Measurements from ENCODE around the gene ARPC2. TPM values are rescaled to one million over a fixed set of nuclear protein-coding genes. Genes with fewer than 3 reads are reported as not detected.
A peak's percentile ranks its signal among the peaks of the same experiment; 100 is the strongest.

ARPC2 gene
- total and polyA plus RNA-seq, 2 of the 13 experiments (the other 11 are each of a cell fraction or from before 2014, with no cell fraction given), result 168 to 303 TPM

DNA sequence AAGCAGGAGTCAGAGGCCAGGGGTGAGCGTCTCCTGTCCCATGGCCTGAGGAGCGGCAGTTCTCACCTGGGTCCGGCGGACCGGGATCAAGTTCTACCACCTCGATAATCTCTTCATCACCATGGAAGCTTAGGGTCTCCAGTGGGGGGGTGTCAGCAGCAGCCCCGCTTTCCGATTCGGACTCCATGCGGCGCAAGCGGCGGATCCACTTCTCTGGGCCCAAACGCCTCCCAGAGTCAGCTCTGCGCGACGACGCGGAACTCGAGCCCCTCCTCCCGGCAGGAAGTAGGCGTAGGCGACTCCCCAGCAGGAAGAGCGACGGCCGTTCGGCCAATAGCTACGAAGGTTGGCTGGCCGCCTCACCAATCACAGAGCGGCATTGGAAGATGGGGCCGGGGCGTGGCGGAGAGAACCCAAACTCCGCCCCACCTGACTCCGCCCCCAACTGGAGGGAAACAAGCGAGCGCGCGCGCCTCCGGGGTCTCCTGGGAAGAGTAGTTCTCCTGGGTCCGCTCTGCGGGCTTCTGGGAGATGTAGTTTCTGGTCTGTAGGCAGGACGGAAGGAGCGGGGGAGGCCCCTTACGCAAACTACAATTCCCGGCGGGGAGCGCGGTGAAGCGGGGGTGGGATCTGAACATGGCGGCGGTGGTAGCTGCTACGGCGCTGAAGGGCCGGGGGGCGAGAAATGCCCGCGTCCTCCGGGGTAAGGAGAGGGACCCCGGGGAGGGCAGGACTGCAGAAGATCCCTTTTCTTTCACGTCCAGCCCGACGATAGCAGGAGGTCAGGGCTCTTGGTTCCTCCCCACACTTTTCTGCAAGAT, 53.1 kb downstream of the ARPC2 start, which contains the start of the genes AAMP and PNKD (continued):
- TF ChIP-seq KDM2A (CRISPR knock-in tag; IDR thresholded peaks at IDR 0.05; ENCODE audit: borderline replicate concordance, low read depth) (peak; percentile 86), SP1 (IDR thresholded peaks at IDR 0.05) (peak; percentile 81; the same call in 1 of the 2 replicates), SP1 (CRISPR knock-in tag; IDR thresholded peaks at IDR 0.05) (peak; percentile 98), CBFB (CRISPR knock-in tag; IDR thresholded peaks at IDR 0.05) (peak; percentile 64), ZBTB38 (CRISPR knock-in tag; IDR thresholded peaks at IDR 0.05) (no peak), SRSF9 (IDR thresholded peaks at IDR 0.05; ENCODE audit: borderline replicate concordance, insufficient read depth, low read depth, low read length, poor library complexity, severe bottlenecking) (no peak), RFX5 (IDR thresholded peaks at IDR 0.05; ENCODE audit: low read depth, low read length) (no peak), FOSL2 (CRISPR knock-in tag; IDR thresholded peaks at IDR 0.05) (peak; percentile 18; the same call in 1 of the 2 replicates), THYN1 (CRISPR knock-in tag; IDR thresholded peaks at IDR 0.05; ENCODE audit: borderline replicate concordance, low read depth) (no peak), TCF7 (IDR thresholded peaks at IDR 0.05; ENCODE audit: low read depth) (no peak), ZBTB7A (CRISPR knock-in tag; IDR thresholded peaks at IDR 0.05) (no peak), PTBP1 (IDR thresholded peaks at IDR 0.05; ENCODE audit: low read depth, low read length, poor library complexity, severe bottlenecking) (peak; percentile 48), MIER3 (CRISPR knock-in tag; IDR thresholded peaks at IDR 0.05; ENCODE audit: borderline replicate concordance) (peak; percentile 68; the same call in 1 of the 2 replicates), NCOR1 (IDR thresholded peaks at IDR 0.05; ENCODE audit: borderline replicate concordance, low read length) (no peak), NCOA5 (CRISPR knock-in tag; IDR thresholded peaks at IDR 0.05) (no peak), GTF3A (CRISPR knock-in tag; conservative IDR thresholded peaks at IDR 0.05) (0 out of 2 replicates have a peak, but pooled peaks have one; percentile 49), ERF (CRISPR knock-in tag; IDR thresholded peaks at IDR 0.05) (peak; percentile 71), MAFG (CRISPR knock-in tag; IDR thresholded peaks at IDR 0.05) (no peak)
- TF ChIP-seq, protein P1, sequence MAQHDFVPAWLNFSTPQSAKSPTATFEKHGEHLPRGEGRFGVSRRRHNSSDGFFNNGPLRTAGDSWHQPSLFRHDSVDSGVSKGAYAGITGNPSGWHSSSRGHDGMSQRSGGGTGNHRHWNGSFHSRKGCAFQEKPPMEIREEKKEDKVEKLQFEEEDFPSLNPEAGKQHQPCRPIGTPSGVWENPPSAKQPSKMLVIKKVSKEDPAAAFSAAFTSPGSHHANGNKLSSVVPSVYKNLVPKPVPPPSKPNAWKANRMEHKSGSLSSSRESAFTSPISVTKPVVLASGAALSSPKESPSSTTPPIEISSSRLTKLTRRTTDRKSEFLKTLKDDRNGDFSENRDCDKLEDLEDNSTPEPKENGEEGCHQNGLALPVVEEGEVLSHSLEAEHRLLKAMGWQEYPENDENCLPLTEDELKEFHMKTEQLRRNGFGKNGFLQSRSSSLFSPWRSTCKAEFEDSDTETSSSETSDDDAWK (CRISPR knock-in tag; IDR thresholded peaks at IDR 0.05), result no peak
- TF ChIP-seq, protein P2, sequence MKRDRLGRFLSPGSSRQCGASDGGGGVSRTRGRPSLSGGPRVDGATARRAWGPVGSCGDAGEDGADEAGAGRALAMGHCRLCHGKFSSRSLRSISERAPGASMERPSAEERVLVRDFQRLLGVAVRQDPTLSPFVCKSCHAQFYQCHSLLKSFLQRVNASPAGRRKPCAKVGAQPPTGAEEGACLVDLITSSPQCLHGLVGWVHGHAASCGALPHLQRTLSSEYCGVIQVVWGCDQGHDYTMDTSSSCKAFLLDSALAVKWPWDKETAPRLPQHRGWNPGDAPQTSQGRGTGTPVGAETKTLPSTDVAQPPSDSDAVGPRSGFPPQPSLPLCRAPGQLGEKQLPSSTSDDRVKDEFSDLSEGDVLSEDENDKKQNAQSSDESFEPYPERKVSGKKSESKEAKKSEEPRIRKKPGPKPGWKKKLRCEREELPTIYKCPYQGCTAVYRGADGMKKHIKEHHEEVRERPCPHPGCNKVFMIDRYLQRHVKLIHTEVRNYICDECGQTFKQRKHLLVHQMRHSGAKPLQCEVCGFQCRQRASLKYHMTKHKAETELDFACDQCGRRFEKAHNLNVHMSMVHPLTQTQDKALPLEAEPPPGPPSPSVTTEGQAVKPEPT (CRISPR knock-in tag; IDR thresholded peaks at IDR 0.05; ENCODE audit: low read depth), result no peak
- TF ChIP-seq, protein P3, sequence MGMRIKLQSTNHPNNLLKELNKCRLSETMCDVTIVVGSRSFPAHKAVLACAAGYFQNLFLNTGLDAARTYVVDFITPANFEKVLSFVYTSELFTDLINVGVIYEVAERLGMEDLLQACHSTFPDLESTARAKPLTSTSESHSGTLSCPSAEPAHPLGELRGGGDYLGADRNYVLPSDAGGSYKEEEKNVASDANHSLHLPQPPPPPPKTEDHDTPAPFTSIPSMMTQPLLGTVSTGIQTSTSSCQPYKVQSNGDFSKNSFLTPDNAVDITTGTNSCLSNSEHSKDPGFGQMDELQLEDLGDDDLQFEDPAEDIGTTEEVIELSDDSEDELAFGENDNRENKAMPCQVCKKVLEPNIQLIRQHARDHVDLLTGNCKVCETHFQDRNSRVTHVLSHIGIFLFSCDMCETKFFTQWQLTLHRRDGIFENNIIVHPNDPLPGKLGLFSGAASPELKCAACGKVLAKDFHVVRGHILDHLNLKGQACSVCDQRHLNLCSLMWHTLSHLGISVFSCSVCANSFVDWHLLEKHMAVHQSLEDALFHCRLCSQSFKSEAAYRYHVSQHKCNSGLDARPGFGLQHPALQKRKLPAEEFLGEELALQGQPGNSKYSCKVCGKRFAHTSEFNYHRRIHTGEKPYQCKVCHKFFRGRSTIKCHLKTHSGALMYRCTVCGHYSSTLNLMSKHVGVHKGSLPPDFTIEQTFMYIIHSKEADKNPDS (CRISPR knock-in tag; IDR thresholded peaks at IDR 0.05), result no peak
- TF ChIP-seq, protein P4, sequence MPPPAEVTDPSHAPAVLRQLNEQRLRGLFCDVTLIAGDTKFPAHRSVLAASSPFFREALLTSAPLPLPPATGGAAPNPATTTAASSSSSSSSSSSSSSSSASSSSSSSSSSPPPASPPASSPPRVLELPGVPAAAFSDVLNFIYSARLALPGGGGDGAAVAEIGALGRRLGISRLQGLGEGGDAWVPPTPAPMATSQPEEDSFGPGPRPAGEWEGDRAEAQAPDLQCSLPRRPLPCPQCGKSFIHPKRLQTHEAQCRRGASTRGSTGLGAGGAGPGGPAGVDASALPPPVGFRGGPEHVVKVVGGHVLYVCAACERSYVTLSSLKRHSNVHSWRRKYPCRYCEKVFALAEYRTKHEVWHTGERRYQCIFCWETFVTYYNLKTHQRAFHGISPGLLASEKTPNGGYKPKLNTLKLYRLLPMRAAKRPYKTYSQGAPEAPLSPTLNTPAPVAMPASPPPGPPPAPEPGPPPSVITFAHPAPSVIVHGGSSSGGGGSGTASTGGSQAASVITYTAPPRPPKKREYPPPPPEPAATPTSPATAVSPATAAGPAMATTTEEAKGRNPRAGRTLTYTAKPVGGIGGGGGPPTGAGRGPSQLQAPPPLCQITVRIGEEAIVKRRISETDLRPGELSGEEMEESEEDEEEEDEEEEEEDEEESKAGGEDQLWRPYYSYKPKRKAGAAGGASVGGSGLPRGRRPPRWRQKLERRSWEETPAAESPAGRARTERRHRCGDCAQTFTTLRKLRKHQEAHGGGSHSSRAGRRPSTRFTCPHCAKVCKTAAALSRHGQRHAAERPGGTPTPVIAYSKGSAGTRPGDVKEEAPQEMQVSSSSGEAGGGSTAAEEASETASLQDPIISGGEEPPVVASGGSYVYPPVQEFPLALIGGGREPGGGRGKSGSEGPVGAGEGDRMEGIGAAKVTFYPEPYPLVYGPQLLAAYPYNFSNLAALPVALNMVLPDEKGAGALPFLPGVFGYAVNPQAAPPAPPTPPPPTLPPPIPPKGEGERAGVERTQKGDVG (CRISPR knock-in tag; IDR thresholded peaks at IDR 0.05; ENCODE audit: borderline replicate concordance), result no peak
